Measurements from ENCODE around the gene C16orf82.

The C16orf82 gene

GRCh38 chr16:27066668-27067537, at the start of gene C16orf82:
Gene C16orf82, plus strand, starts transcription at chr16:27066927.
- Mint-ChIP-seq H3K4me1 (ENCODE audit: low read depth) (no peaks in the 10 kb centered on the region), H3K9me3 (no peaks in the 10 kb centered on the region), H3K27me3 (peaks cover 14% of the 10 kb centered on the region)

DNA sequence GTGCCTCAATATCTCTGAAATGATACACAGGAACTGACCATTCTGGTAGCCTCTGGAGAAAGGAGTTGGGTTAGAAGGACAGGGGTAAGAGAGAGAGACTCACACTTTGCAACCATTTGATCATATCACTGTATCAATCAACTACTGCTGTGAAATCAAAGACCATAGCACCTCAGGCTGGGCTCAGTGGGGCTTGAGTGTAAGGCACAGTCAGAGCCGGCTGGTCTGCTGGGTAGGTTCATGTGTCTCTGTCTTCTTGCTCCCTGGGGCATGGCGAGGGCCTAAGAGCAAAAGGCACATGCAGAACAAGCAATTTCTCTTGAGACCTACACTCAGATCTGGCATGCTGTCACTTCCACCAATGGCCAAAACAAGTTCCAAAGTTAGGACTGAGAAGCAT, 46.7 kb upstream of the C16orf82 start:
- intact Hi-C loops (cut with micrococcal nuclease), result no loop called here
- H3K36me3 Mint-ChIP-seq (ENCODE audit: low read depth), result no peaks in the 10 kb centered on the region
- H3K4me3 Mint-ChIP-seq, result no peak overlapping the region
- peaks cover 5% of the 10 kb centered on the region for H3K4me1 Mint-ChIP-seq (ENCODE audit: low read depth)
- H3K27ac Mint-ChIP-seq, result no peak overlapping the region
- no peaks in the 10 kb centered on the region for H3K27me3 Mint-ChIP-seq
- H3K9me3 Mint-ChIP-seq, result no peaks in the 10 kb centered on the region

More at GRCh38 chr16:27066668-27067537, at the start of gene C16orf82:
- Mint-ChIP-seq H3K27ac (no peak within 1 kb of the TSS), H3K4me3 (no peak within 1 kb of the TSS), H3K36me3 (ENCODE audit: low read depth) (no peaks in the 10 kb centered on the region)
- intact Hi-C loops (cut with micrococcal nuclease), result no loop called here

GRCh38 chr16:27024010-27024409, 42.7 kb upstream of the C16orf82 start:
- intact Hi-C loops (cut with micrococcal nuclease), result no loop called here
- Mint-ChIP-seq H3K4me3 (no peak overlapping the region), H3K36me3 (ENCODE audit: low read depth) (no peaks in the 10 kb centered on the region), H3K4me1 (ENCODE audit: low read depth) (no peaks in the 10 kb centered on the region), H3K27ac (no peak overlapping the region), H3K27me3 (no peaks in the 10 kb centered on the region), H3K9me3 (no peaks in the 10 kb centered on the region)

- Mint-ChIP-seq H3K4me3 (no peak overlapping the region), H3K9me3 (no peaks in the 10 kb centered on the region), H3K4me1 (ENCODE audit: low read depth) (no peaks in the 10 kb centered on the region), H3K27ac (no peak overlapping the region), H3K27me3 (no peaks in the 10 kb centered on the region), H3K36me3 (ENCODE audit: low read depth) (no peaks in the 10 kb centered on the region)
- intact Hi-C loops (cut with micrococcal nuclease), result no loop called here
These were observed 41.1 kb upstream of the C16orf82 start for GRCh38 chr16:27025581-27025980.

GRCh38 chr16:27027971-27028370, 38.8 kb upstream of the C16orf82 start:
- H3K9me3 Mint-ChIP-seq, result no peaks in the 10 kb centered on the region
- intact Hi-C loops (cut with micrococcal nuclease), result no loop called here
- no peak overlapping the region for H3K27ac Mint-ChIP-seq
- H3K4me1 Mint-ChIP-seq (ENCODE audit: low read depth), result no peaks in the 10 kb centered on the region
- H3K27me3 Mint-ChIP-seq, result no peaks in the 10 kb centered on the region
- no peaks in the 10 kb centered on the region for H3K36me3 Mint-ChIP-seq (ENCODE audit: low read depth)
- no peak overlapping the region for H3K4me3 Mint-ChIP-seq

DNA sequence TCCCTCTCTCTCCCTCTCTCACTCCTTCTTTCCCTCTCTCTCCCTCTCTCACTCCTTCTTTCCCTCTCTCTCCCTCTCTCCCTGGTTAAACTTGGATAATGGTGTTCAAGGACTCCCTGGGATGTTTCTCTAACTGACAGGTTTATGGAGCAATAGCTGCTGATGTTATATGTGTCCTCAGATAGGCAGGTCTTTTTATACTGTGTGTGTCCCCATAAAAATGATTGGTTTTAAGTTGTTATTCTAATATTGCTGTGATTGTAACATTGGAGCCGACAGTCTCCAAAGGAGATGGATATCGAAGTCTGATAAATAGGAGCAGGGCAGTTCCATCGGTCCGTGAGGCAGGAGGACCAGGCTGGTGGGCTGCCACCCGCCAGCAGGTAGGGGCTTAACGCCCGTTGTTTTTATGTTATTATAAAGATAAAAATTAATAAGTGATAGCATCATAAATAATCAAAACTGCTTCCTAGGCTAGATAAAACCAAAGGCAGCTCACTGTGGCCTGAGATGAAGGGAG, 38.1 kb upstream of the C16orf82 start:
- Mint-ChIP-seq H3K27me3 (no peaks in the 10 kb centered on the region), H3K9me3 (no peaks in the 10 kb centered on the region), H3K4me1 (ENCODE audit: low read depth) (no peaks in the 10 kb centered on the region), H3K27ac (no peak overlapping the region), H3K36me3 (ENCODE audit: low read depth) (no peaks in the 10 kb centered on the region), H3K4me3 (no peak overlapping the region)
- intact Hi-C loops (cut with micrococcal nuclease), result no loop called here

DNA sequence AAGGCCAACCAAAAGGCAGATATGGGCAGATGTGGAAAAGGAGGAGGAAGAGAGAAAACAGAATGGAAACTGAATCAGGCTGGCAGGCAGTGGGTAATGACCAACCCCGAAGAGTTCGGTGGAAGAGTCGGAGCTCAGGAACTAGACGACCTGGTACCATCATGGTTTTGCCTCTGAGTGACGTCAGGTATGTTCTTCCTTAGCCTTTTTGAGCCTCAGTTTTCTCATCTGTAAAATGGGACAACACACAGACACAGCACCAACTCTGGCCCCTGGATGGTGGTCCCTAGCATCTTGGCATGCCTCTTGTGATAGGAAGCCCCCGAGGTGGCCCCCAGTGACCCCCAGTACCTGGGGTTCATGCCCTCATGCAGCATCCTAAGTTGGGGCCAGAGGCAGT, 37.2 kb upstream of the C16orf82 start:
- Mint-ChIP-seq H3K27ac (no peak overlapping the region), H3K9me3 (no peaks in the 10 kb centered on the region), H3K27me3 (no peaks in the 10 kb centered on the region), H3K4me1 (ENCODE audit: low read depth) (no peaks in the 10 kb centered on the region), H3K36me3 (ENCODE audit: low read depth) (no peaks in the 10 kb centered on the region), H3K4me3 (no peak overlapping the region)
- intact Hi-C loops (cut with micrococcal nuclease), result no loop called here

GRCh38 chr16:27033281-27033979, 33.3 kb upstream of the C16orf82 start:
- intact Hi-C loops (cut with micrococcal nuclease), result no loop called here
- peaks cover 2% of the 10 kb centered on the region for H3K27me3 Mint-ChIP-seq
- H3K27ac Mint-ChIP-seq, result no peak overlapping the region
- H3K4me1 Mint-ChIP-seq (ENCODE audit: low read depth), result no peaks in the 10 kb centered on the region
- H3K36me3 Mint-ChIP-seq (ENCODE audit: low read depth), result no peaks in the 10 kb centered on the region
- H3K9me3 Mint-ChIP-seq, result no peaks in the 10 kb centered on the region
- H3K4me3 Mint-ChIP-seq, result no peak overlapping the region

GRCh38 chr16:27040732-27041131, 26.0 kb upstream of the C16orf82 start:
- Mint-ChIP-seq H3K4me3 (no peak overlapping the region), H3K27ac (no peak overlapping the region), H3K9me3 (no peaks in the 10 kb centered on the region), H3K36me3 (ENCODE audit: low read depth) (no peaks in the 10 kb centered on the region), H3K4me1 (ENCODE audit: low read depth) (no peaks in the 10 kb centered on the region), H3K27me3 (peaks cover 2% of the 10 kb centered on the region)
- intact Hi-C loops (cut with micrococcal nuclease), result no loop called here

DNA sequence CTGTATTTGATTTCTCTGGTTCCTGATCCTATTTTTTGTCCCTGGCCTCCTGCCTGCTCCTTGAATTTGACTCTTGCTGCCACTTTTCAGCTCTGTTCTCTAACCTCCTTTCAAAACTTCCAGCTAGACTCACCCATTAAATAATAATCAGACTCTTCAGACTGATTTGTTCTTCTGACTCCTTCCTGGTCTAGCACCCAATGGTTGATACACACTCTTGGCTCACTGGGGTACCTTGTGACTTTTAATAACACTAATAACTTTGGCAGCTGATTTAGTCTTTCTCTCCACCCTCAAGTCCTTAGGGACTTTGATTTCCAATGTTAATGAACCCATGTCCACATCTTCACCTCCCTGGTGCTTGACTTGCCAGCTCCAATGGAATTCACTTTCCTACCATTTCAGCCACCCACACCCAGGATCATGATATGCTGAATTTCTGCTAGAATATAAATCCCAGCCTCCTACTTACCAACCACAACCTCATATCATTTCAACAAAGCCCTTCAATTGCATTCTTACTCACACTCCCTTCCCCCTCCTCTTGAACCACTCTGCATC, 19.7 kb upstream of the C16orf82 start:
- no peak overlapping the region for H3K27ac Mint-ChIP-seq
- H3K36me3 Mint-ChIP-seq (ENCODE audit: low read depth), result no peaks in the 10 kb centered on the region
- no peaks in the 10 kb centered on the region for H3K27me3 Mint-ChIP-seq
- H3K4me1 Mint-ChIP-seq (ENCODE audit: low read depth), result no peaks in the 10 kb centered on the region
- no peak overlapping the region for H3K4me3 Mint-ChIP-seq
- no peaks in the 10 kb centered on the region for H3K9me3 Mint-ChIP-seq
- intact Hi-C loops (cut with micrococcal nuclease), result no loop called here

DNA sequence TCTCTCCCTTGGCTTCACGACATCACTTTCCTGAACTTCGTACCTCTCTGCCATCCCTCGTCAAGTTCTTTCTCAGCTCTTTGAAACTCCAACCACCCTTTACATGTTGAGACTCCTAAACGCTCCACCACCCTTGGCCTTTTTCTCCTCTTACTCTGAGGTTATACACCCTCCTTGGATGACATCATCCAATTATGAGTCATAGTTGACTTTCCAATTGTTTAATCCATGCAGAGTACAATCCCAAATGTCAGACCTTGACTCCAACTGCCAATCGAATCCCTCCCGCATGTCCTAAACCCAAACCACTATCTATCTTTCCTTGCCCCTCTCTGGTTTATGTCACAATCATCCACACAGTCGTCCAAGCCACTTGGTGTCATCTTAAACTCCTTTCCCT, 18.4 kb upstream of the C16orf82 start:
- no peaks in the 10 kb centered on the region for H3K4me1 Mint-ChIP-seq (ENCODE audit: low read depth)
- intact Hi-C loops (cut with micrococcal nuclease), result no loop called here
- no peaks in the 10 kb centered on the region for H3K36me3 Mint-ChIP-seq (ENCODE audit: low read depth)
- H3K9me3 Mint-ChIP-seq, result no peaks in the 10 kb centered on the region
- H3K4me3 Mint-ChIP-seq, result no peak overlapping the region
- no peak overlapping the region for H3K27ac Mint-ChIP-seq
- no peaks in the 10 kb centered on the region for H3K27me3 Mint-ChIP-seq

GRCh38 chr16:27049117-27049516, 17.6 kb upstream of the C16orf82 start:
- Mint-ChIP-seq H3K27ac (no peak overlapping the region), H3K27me3 (no peaks in the 10 kb centered on the region), H3K4me3 (no peak overlapping the region), H3K4me1 (ENCODE audit: low read depth) (no peaks in the 10 kb centered on the region), H3K9me3 (no peaks in the 10 kb centered on the region), H3K36me3 (ENCODE audit: low read depth) (no peaks in the 10 kb centered on the region)
- intact Hi-C loops (cut with micrococcal nuclease), result no loop called here

GRCh38 chr16:27052007-27052406, 14.7 kb upstream of the C16orf82 start:
- Mint-ChIP-seq H3K9me3 (no peaks in the 10 kb centered on the region), H3K36me3 (ENCODE audit: low read depth) (no peaks in the 10 kb centered on the region), H3K27me3 (no peaks in the 10 kb centered on the region), H3K27ac (no peak overlapping the region), H3K4me3 (no peak overlapping the region), H3K4me1 (ENCODE audit: low read depth) (no peaks in the 10 kb centered on the region)
- intact Hi-C loops (cut with micrococcal nuclease), result no loop called here

- Mint-ChIP-seq H3K9me3 (no peaks in the 10 kb centered on the region), H3K27ac (no peak overlapping the region), H3K27me3 (no peaks in the 10 kb centered on the region), H3K36me3 (ENCODE audit: low read depth) (no peaks in the 10 kb centered on the region), H3K4me1 (ENCODE audit: low read depth) (no peaks in the 10 kb centered on the region), H3K4me3 (no peak overlapping the region)
- intact Hi-C loops (cut with micrococcal nuclease), result no loop called here
These were observed 12.7 kb upstream of the C16orf82 start for GRCh38 chr16:27053996-27054395.

Data from dendritic cell treated with granulocyte-macrophage colony-stimulating factor and Interleukin-4, amounts not matched to agents 40 ng/mL and 50 ng/mL, for 4 days (primary cell).